RWPE1 (cell line): Measurements from ENCODE around the gene CACNA2D3.

Experiments
- CTCF ChIA-PET: fragments of 350-600 bp; sonication (Branson Sonifier 250); formaldehyde crosslinking; extraction: SDS; loops from one replicate; lab custom pipeline; 2021; lab: Yijun Ruan, JAX
- POLR2A ChIA-PET: fragments of 400-600 bp; formaldehyde crosslinking; extraction: SDS; loops from one replicate; lab custom pipeline; 2020; ENCODE audit warnings: antibody characterized with exemption; ENCODE audit not compliant: low non-redundant PET; lab: Yijun Ruan, JAX
- DNase-seq: peaks from one replicate; pipeline ENCODE4 v3.0.0; 2012; ENCODE audit warnings: low spot score
- H3K27ac ChIP-seq: fragments of 450-650 bp; 2 replicates; pipeline ENCODE4 v1.5.1; 2017
- CTCF ChIP-seq: fragments of 450-650 bp; conservative IDR thresholded peaks from 2 replicates; pipeline ENCODE4 v1.5.1; 2017; ENCODE audit warnings: low read depth, mild to moderate bottlenecking

The CACNA2D3 gene

GRCh38 chr3:54122324-54123002 is at the start of gene CACNA2D3:
Gene CACNA2D3, plus strand, starts transcription at chr3:54122552.
- H3K27ac ChIP-seq = no peak within 1 kb of the TSS
- no peak for DNase-seq
- POLR2A ChIA-PET = no interaction called here
- no peak for TF ChIP-seq CTCF
- CTCF ChIA-PET = no interaction called here

GRCh38 chr3:54073386-54073785 is 49.0 kb upstream of the CACNA2D3 start:
- DNase-seq = no peak
- CTCF ChIA-PET = no interaction called here
- H3K27ac ChIP-seq = no peak overlapping the region
- POLR2A ChIA-PET = no interaction called here
- TF ChIP-seq CTCF = no peak

- no peak for DNase-seq
- ChIA-PET POLR2A (no interaction called here), CTCF (no interaction called here)
- no peak overlapping the region for H3K27ac ChIP-seq
- no peak for TF ChIP-seq CTCF
Measured at GRCh38 chr3:54079314-54079713, 43.0 kb upstream of the CACNA2D3 start.

- ChIA-PET CTCF (no interaction called here), POLR2A (no interaction called here)
- H3K27ac ChIP-seq = no peak overlapping the region
- DNase-seq = no peak
- no peak for TF ChIP-seq CTCF
Measured at GRCh38 chr3:54079730-54080325, 42.5 kb upstream of the CACNA2D3 start.

- ChIA-PET CTCF (interaction anchor here (0.6 kb wide), 1 partner anchor 323 kb away, joined by 3 read pairs; no protein-coding TSS in a partner anchor), POLR2A (no interaction called here)
- TF ChIP-seq CTCF = no peak
- no peak overlapping the region for H3K27ac ChIP-seq
- DNase-seq = no peak
Measured at GRCh38 chr3:54083921-54084320, 38.4 kb upstream of the CACNA2D3 start.

GRCh38 chr3:54085936-54086335 is 36.4 kb upstream of the CACNA2D3 start:
- TF ChIP-seq CTCF = no peak
- POLR2A ChIA-PET = no interaction called here

More at GRCh38 chr3:54085936-54086335, 36.4 kb upstream of the CACNA2D3 start:
- DNase-seq = no peak
- CTCF ChIA-PET = interaction anchor here (0.7 kb wide), 1 partner anchor 145 kb away, joined by 4 read pairs; no protein-coding TSS in a partner anchor
- no peak overlapping the region for H3K27ac ChIP-seq
